Uterus (tissue), 4 donors: Measurements from ENCODE around the gene SLC2A13. TPM values are rescaled to one million over a fixed set of nuclear protein-coding genes. Genes with fewer than 3 reads are reported as not detected.

ENCODE experiments used
- DNase-seq, 2 donors: peaks; one replicate each; pipeline ENCODE4 v3.0.0-alpha.2; 2019 to 2020
- H3K27ac ChIP-seq, 2 donors: fragments of 200-600 bp; sonication (generic); 1 replicate in 1 of 2; 2 replicates in 1 of 2; pipeline ENCODE4 v1.5.1; 2016 to 2018
- H3K27me3 ChIP-seq, 2 donors: fragments of 200-600 bp; sonication (generic); one replicate each; pipeline ENCODE4 v1.5.1; 2018 to 2019; ENCODE audit warnings: control low read depth in 1 of 2
- H3K36me3 ChIP-seq, 2 donors: fragments of 200-600 bp; sonication (generic); one replicate each; pipeline ENCODE4 v1.5.1; 2019; ENCODE audit warnings: control low read depth in 1 of 2
- H3K4me1 ChIP-seq, 2 donors: fragments of 200-600 bp; sonication (generic); one replicate each; pipeline ENCODE4 v1.5.1; 2018 to 2019; ENCODE audit warnings: control low read depth in 1 of 2
- H3K4me3 ChIP-seq, 2 donors: fragments of 200-600 bp; sonication (generic); 1 replicate in 1 of 2; 2 replicates in 1 of 2; pipeline ENCODE4 v1.5.1; 2018 to 2019; ENCODE audit warnings: mild to moderate bottlenecking in 1 of 2
- H3K9me3 ChIP-seq, 2 donors: fragments of 200-600 bp; sonication (generic); one replicate each; pipeline ENCODE4 v1.5.1; 2019; ENCODE audit warnings: control low read depth in 1 of 2
- CTCF ChIP-seq, 4 experiments: fragments of 200-600 bp in 2 of 4; fragments of 450-650 bp in 2 of 4; sonication (generic) in 2 of 4; IDR thresholded peaks; one replicate each; pipeline ENCODE4 v1.5.1; 2016 to 2019; ENCODE audit warnings: antibody characterized with exemption in 4 of 4, mild to moderate bottlenecking in 2 of 4, moderate library complexity in 1 of 4
- POLR2A ChIP-seq, 2 donors: fragments of 450-650 bp; IDR thresholded peaks; one replicate each; pipeline ENCODE4 v1.6.1; 2016; ENCODE audit warnings: antibody characterized with exemption in 2 of 2, mild to moderate bottlenecking in 1 of 2, moderate library complexity in 1 of 2
- intact Hi-C: fragments of 100-400 bp; cut with DNase I; formaldehyde crosslinking; loops from one replicate; pipeline ENCODE4 v1.15.1; 2023; ENCODE audit warnings: low total_unique reads
- total RNA-seq, 4 donors: library from RNA; depleted of rRNA in 3 of 4; stranded (reverse); fragments of >200 nt in 3 of 4; gene quantifications; one replicate each; pipeline versions ENCODE4 v1.1.0 to v1.2.4, GENCODE V29; 2014 to 2023
- donor health status: DM: yes; HTN: yes; CAD: no.

Gene SLC2A13
- total RNA-seq, 4 donors from 2014 or later = 12.8 to 31.7 (median 15.3) TPM

GRCh38 chr12:39984670-39985069, 121.2 kb downstream of the SLC2A13 start:
- DNase-seq = no peak
- Histone ChIP-seq H3K36me3 (no peaks in the 10 kb centered on the region), H3K9me3 (no peaks in the 10 kb centered on the region), H3K27ac (no peak overlapping the region), H3K27me3 (no peaks in the 10 kb centered on the region), H3K4me1 (no peaks in the 10 kb centered on the region), H3K4me3 (no peak overlapping the region)
- TF ChIP-seq POLR2A (IDR thresholded peaks at IDR 0.05) (no peak), CTCF (IDR thresholded peaks at IDR 0.05) (no peak)
- intact Hi-C loops = no loop called here

GRCh38 chr12:39975374-39975918, 130.4 kb downstream of the SLC2A13 start:
- intact Hi-C loops = no loop called here
- DNase-seq = no peak

GRCh38 chr12:39972119-39972518, 133.8 kb downstream of the SLC2A13 start:
- Histone ChIP-seq H3K4me1 (no peaks in the 10 kb centered on the region), H3K36me3 (no peaks in the 10 kb centered on the region), H3K9me3 (no peaks in the 10 kb centered on the region), H3K27me3 (no peaks in the 10 kb centered on the region), H3K27ac (no peak overlapping the region), H3K4me3 (no peak overlapping the region)
- intact Hi-C loops = no loop called here
- TF ChIP-seq CTCF (IDR thresholded peaks at IDR 0.05) (no peak), POLR2A (IDR thresholded peaks at IDR 0.05) (no peak)
- no peak for DNase-seq

More at GRCh38 chr12:39975374-39975918, 130.4 kb downstream of the SLC2A13 start:
- Histone ChIP-seq H3K4me1 (no peaks in the 10 kb centered on the region), H3K9me3 (no peaks in the 10 kb centered on the region), H3K27ac (no peak overlapping the region), H3K27me3 (no peaks in the 10 kb centered on the region), H3K36me3 (no peaks in the 10 kb centered on the region), H3K4me3 (no peak overlapping the region)
- TF ChIP-seq CTCF (IDR thresholded peaks at IDR 0.05) = no peak
- TF ChIP-seq POLR2A (IDR thresholded peaks at IDR 0.05) = no peak

GRCh38 chr12:39971348-39971747, 134.5 kb downstream of the SLC2A13 start:
- Histone ChIP-seq H3K4me1 (no peaks in the 10 kb centered on the region), H3K27ac (no peak overlapping the region), H3K4me3 (no peak overlapping the region), H3K27me3 (no peaks in the 10 kb centered on the region), H3K36me3 (no peaks in the 10 kb centered on the region), H3K9me3 (no peaks in the 10 kb centered on the region)
- intact Hi-C loops = no loop called here
- DNase-seq = no peak
- no peak for TF ChIP-seq CTCF (IDR thresholded peaks at IDR 0.05)
- no peak for TF ChIP-seq POLR2A (IDR thresholded peaks at IDR 0.05)

- Histone ChIP-seq H3K27ac (no peak overlapping the region), H3K4me3 (no peak overlapping the region), H3K36me3 (no peaks in the 10 kb centered on the region), H3K4me1 (no peaks in the 10 kb centered on the region), H3K27me3 (no peaks in the 10 kb centered on the region), H3K9me3 (no peaks in the 10 kb centered on the region)
- intact Hi-C loops = no loop called here
- no peak for DNase-seq
- TF ChIP-seq POLR2A (IDR thresholded peaks at IDR 0.05) = no peak
- no peak for TF ChIP-seq CTCF (IDR thresholded peaks at IDR 0.05)
These were observed 139.2 kb downstream of the SLC2A13 start for GRCh38 chr12:39966721-39967120.
